ENCODE data around the gene DARS1. TPM values are rescaled to one million over a fixed set of nuclear protein-coding genes. Genes with fewer than 3 reads are reported as not detected.

DARS1 gene
- polyA plus RNA-seq, 1 of the 3 experiments (the other 2 are of a cell fraction) = 52.2 TPM

DNA sequence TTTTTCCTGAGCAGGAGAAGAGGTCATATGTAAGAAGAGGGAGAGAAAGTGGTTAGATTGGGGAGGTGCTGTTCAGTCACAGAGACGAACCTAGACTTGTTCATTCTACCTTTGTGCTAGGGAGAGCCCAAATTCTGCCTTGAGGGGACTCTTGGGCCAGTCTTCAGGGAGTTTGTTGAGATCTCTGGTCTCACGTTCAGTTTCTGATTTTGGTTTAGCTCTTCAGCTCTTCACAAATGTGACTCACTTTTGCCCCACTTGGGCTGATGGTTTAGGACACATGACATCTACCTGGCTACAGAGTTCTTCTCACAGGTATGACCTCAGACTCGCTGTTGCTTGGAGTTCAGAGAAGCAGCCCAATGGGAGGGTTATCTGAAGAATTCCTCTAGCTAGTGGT lies 49.2 kb upstream of the DARS1 start:
- Histone ChIP-seq H3F3A (replicated peaks; ENCODE audit: insufficient read depth) (no peaks in the 10 kb centered on the region), H3K27me3 (ENCODE audit: insufficient read depth) (no peaks in the 10 kb centered on the region), H3K27ac (ENCODE audit: low read depth in 2 of 2, low read length in 1 of 2) (no peak overlapping the region), H3K36me3 (replicated peaks in 1 of 2; ENCODE audit: control insufficient read depth in 1 of 2, insufficient read depth in 2 of 2, low read length in 1 of 2) (no peaks in the 10 kb centered on the region), H3K9me3 (no peaks in the 10 kb centered on the region), H3K9me2 (no peaks in the 10 kb centered on the region), H3K9ac (no peak overlapping the region), H2AFZ (ENCODE audit: low read depth) (no peak overlapping the region), H3K79me2 (ENCODE audit: insufficient read depth) (no peaks in the 10 kb centered on the region), H3K4me2 (no peak overlapping the region), H3K4me1 (ENCODE audit: control insufficient read depth in 1 of 2, insufficient read depth in 2 of 2, low read depth in 1 of 2, low read length in 1 of 2) (0 out of 4 replicates have a peak, but pooled peaks cover 0 to 2% of the 10 kb centered on the region in 2 experiments), H4K20me1 (ENCODE audit: insufficient read depth) (no peaks in the 10 kb centered on the region), H3K4me3 (ENCODE audit: low read depth in 2 of 2, low read length in 1 of 2) (no peak overlapping the region)
- ChIA-PET POLR2A (no interaction called here), CTCF (no interaction called here)
- WGBS (ENCODE audit: low lambda C conversion rate) = 26% methylated on average over 3 of the region's 3 CpGs
- DNase-seq = no peak
- TF ChIP-seq FOXM1 (IDR thresholded peaks at IDR 0.05; ENCODE audit: low read depth) (no peak), GATA2 (CRISPR knock-in tag; IDR thresholded peaks at IDR 0.05) (no peak), RFX5 (IDR thresholded peaks at IDR 0.05; ENCODE audit: low read length) (no peak), MEF2A (IDR thresholded peaks at IDR 0.05; ENCODE audit: borderline replicate concordance, low read depth) (no peak)
- TF ChIP-seq, protein P1, sequence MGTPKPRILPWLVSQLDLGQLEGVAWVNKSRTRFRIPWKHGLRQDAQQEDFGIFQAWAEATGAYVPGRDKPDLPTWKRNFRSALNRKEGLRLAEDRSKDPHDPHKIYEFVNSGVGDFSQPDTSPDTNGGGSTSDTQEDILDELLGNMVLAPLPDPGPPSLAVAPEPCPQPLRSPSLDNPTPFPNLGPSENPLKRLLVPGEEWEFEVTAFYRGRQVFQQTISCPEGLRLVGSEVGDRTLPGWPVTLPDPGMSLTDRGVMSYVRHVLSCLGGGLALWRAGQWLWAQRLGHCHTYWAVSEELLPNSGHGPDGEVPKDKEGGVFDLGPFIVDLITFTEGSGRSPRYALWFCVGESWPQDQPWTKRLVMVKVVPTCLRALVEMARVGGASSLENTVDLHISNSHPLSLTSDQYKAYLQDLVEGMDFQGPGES (IDR thresholded peaks at IDR 0.05; ENCODE audit: low read depth, low read length) = no peak

DNA sequence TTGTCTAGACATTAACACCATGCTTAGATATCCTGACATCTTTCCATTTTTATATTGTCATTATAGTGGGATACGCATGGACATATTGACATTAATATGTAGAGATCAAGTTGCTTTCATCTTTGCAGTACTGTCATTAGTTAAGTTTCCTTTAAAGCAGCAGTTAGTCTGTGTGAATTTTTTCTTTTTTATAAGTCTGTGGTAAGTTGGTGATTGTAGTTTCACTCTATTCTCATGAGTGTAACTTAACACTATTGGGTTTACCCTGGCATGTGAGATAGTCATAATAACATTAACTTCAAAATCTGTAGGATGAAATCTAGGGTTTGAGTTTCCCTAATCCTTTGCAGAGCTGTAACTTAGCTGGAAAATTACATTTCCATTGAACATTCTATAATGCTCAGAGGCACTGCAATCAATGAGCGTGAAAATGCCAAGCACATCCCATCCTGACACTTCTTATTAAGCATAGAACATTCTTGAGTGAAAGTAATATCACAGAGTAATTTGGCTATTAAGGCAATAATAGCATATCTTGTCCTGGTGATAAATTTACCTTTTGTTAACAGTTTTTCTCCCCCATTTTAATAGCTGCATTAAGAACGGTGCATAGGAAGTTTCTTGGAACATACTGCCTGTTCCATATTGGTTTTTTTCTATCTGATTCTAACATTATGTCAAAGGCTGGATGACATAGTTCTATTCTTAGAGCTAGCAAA lies 47.5 kb upstream of the DARS1 start:
- H3K4me3 ChIP-seq (ENCODE audit: low read depth in 2 of 2, low read length in 1 of 2) = no peak overlapping the region
- H3F3A ChIP-seq (replicated peaks; ENCODE audit: insufficient read depth) = no peaks in the 10 kb centered on the region
- CTCF ChIA-PET = interaction anchor here (1.4 kb wide), 1 partner anchor 25 kb away, joined by 4 read pairs; no protein-coding TSS in a partner anchor
- no peak overlapping the region for H3K27ac ChIP-seq (ENCODE audit: low read depth in 2 of 2, low read length in 1 of 2)
- H3K9me3 ChIP-seq = no peaks in the 10 kb centered on the region
- POLR2A ChIA-PET = no interaction called here
- no peak overlapping the region for H3K9ac ChIP-seq
- H2AFZ ChIP-seq (ENCODE audit: low read depth) = no peak overlapping the region
- no peaks in the 10 kb centered on the region for H4K20me1 ChIP-seq (ENCODE audit: insufficient read depth)
- 0 out of 4 replicates have a peak, but pooled peaks cover 0 to 2% of the 10 kb centered on the region in 2 experiments for H3K4me1 ChIP-seq (ENCODE audit: control insufficient read depth in 1 of 2, insufficient read depth in 2 of 2, low read depth in 1 of 2, low read length in 1 of 2)
- WGBS (ENCODE audit: low lambda C conversion rate) = 67% methylated on average over 3 of the region's 3 CpGs
- no peak overlapping the region for H3K4me2 ChIP-seq
- no peaks in the 10 kb centered on the region for H3K9me2 ChIP-seq
- no peaks in the 10 kb centered on the region for H3K36me3 ChIP-seq (replicated peaks in 1 of 2; ENCODE audit: control insufficient read depth in 1 of 2, insufficient read depth in 2 of 2, low read length in 1 of 2)
- H3K79me2 ChIP-seq (ENCODE audit: insufficient read depth) = no peaks in the 10 kb centered on the region
- no peak for DNase-seq
- no peaks in the 10 kb centered on the region for H3K27me3 ChIP-seq (ENCODE audit: insufficient read depth)
- TF ChIP-seq SMC3 (IDR thresholded peaks at IDR 0.05; ENCODE audit: low read depth, low read length) = no peak
- TF ChIP-seq, protein P2, sequence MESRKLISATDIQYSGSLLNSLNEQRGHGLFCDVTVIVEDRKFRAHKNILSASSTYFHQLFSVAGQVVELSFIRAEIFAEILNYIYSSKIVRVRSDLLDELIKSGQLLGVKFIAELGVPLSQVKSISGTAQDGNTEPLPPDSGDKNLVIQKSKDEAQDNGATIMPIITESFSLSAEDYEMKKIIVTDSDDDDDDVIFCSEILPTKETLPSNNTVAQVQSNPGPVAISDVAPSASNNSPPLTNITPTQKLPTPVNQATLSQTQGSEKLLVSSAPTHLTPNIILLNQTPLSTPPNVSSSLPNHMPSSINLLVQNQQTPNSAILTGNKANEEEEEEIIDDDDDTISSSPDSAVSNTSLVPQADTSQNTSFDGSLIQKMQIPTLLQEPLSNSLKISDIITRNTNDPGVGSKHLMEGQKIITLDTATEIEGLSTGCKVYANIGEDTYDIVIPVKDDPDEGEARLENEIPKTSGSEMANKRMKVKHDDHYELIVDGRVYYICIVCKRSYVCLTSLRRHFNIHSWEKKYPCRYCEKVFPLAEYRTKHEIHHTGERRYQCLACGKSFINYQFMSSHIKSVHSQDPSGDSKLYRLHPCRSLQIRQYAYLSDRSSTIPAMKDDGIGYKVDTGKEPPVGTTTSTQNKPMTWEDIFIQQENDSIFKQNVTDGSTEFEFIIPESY (IDR thresholded peaks at IDR 0.05; ENCODE audit: borderline replicate concordance, low read depth) = no peak
- no peak for TF ChIP-seq GATA2 (CRISPR knock-in tag; IDR thresholded peaks at IDR 0.05)

All from SK-N-SH (cell line).